SW480 (cell line): ENCODE data around the gene SPINK9.

Experiments used
- DNase-seq: peaks from one replicate; pipeline ENCODE4 v3.0.0-alpha.2; 2016; ENCODE audit warnings: low spot score

The SPINK9 gene

DNA sequence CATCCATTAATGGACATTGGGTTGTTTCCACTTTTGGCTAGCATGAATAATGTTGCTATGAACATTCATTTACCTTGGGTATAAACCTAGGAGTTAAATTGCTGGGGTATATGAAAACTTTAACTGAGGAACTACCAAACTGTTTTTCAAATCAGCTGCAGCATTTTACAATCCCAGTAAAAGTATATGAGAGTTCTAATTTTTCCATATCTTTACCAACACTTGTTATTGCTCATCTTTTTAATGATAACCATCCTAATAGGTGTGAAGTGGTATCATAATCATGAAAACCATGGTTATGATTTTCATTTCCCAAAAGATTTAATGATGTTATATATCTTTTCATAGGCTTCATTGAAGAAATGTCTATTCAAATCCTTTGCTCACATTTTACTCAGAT is 32.9 kb downstream of the SPINK9 start:
- no peak for DNase-seq

DNA sequence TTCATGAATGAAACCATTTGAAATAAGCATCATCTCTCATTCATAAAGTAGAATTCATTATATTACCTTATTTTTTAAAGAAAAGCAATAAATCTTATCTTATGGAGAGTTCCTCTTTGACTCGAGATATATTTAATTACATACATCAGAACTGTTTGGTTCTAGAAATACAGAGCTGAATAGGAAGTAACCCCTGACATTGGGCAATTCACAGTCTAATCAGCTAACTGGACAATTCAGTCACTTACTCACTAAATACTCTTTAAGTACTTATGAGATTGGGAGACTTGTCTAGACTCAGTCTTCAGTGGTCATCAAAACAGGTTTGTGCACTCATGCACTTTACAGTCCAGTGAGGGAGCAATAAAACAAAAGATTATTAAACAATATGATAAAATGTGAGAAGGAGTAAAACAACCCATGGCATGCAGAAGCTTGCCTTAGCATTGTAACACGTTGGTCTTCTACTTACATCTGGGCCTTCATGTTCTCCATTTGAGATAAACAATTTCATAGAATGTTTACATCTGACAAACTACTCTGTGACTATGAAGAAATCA is 36.9 kb downstream of the SPINK9 start:
- DNase-seq = no peak

DNA sequence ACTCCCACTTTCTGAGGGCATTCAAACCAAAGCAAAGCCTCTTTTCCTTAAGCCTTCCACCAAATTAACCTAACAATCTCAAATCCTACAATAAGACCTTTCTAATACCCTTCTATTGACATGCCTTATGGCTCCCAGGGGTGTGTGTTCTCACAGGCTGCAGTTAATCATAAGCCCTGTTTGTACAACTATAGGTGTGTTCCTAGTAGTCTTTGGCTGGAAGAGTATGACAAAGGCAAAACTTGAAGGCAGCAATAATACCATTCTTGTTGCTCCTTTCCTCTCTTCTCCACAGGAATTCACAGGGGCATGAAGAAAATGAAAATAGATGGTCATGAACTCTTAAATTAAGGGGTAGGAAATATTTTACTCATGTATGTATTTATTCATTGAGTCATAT is 37.5 kb downstream of the SPINK9 start:
- DNase-seq = no peak

DNA sequence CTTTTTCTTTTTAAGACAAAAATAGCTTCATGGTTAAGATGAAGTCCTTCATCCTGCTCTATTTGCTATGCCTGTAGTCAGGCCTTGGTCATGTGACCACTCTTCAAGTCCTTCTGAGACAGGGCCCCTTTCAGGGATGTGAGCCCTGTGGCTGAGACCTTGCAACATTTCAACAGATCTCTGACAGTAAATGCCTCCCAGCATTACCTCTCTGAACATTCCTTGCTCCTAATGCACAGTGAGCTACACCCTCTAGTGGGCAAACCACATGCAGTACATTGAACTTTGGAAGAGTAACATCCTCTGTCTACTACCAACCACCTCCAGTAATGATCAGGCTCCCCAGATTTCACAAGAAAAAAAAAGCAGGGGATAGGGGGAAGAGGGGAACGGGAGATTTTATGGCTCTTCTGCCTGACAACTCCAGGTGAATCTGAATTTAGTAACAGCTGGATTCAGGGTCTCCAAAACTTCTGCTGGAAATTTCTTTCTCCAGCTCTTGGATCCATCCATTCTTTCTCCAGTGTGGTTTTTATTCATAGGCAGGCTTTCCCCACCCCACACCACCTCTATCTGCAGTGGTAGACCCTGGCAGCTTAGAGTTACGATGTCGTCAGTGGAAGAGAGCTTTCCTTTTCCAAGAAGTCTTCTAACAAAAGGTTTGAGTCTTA is 39.5 kb downstream of the SPINK9 start:
- peak; percentile 71 for DNase-seq

DNA sequence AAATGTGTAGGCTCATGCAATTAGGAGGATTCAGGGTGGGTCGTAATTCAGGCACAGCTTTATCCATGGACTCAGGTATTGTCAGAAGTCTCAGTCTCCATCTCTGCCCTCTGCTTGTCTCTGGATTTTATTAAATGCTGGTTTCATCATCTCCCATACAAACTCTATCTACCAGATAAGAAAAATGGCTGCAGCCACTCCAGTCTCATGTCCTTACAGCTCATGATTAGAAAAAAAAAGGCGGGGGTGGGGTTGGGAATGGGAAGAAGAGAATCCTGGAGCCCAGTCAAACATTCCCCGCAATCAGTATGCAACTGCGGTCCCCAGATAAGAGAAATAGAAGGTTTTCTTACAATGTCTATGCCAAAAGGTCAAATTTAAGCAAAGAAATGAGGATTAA is 40.8 kb downstream of the SPINK9 start:
- no peak for DNase-seq

DNA sequence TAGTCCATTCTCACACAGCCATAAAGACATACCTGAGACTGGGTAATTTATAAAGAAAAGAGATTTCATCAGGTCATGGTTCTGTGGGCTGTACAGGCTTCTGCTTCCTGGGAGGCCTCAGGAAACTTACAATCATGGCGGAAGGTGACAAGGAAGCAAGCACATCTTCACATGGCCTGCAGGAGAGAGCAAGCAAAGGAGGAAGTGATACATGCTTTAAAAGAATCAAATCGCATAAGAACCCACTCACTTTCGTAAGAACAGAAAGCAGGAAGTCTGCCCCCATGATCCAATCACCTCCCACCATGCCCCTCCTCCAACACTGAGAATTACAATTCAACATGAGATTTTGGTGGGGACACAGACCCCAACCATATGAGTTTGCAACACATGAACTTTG is 43.3 kb downstream of the SPINK9 start:
- DNase-seq = no peak

DNA sequence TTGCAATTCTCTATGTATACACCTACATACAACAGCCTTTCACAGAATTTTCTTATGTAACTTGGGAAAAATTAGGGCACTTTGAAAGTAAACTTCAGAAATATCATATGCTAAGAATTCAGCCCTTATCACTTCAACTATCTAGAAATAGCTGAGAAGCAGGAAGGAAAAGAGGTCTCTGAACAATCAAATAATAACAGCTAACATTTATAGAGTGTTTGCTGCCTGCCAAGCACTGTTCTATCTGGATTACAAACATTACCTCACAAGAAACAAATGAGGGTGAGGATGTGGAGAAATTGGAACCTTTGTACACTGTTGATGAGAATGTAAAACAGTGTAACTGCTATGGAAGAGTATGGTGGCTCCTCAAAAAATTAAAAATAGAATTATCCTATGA is 44.0 kb downstream of the SPINK9 start:
- no peak for DNase-seq

DNA sequence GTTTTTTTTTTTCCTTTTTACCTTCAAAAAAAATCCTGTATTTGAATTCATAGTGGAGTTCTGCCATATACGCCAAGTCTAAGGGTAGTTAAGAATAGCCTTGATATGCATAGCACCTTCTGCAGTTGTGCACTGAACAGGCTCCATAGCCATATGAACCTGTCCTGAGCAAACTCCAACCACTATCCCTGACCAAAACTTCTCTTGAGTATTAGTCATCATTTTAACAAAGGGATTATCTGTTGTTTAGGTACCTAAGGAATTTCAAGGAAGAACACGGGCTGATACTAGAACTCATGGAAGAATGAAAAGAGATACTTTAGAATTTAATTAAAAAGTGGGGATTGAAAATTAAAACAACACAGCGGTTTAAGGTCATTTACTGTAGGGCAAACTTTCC is 46.5 kb downstream of the SPINK9 start:
- peak; percentile 37 for DNase-seq

DNA sequence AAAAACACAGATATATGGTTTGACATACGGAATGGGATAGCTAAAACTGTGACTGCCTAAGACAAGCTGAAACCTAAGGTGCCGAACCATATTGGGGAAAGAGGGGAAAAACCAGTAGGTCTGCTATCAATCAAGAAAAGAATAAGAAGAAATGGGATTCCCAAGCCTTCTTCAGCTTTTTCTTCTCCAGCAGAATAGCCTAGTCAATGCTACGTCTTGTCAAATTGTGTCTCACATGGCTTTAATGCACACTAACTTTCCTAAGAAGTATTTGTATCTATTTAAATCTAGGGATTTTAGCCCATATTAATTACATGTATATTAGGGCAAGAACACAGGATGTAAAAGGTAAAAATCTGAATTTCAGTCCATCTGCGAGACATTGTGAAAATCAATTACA is 47.6 kb downstream of the SPINK9 start:
- no peak for DNase-seq

DNA sequence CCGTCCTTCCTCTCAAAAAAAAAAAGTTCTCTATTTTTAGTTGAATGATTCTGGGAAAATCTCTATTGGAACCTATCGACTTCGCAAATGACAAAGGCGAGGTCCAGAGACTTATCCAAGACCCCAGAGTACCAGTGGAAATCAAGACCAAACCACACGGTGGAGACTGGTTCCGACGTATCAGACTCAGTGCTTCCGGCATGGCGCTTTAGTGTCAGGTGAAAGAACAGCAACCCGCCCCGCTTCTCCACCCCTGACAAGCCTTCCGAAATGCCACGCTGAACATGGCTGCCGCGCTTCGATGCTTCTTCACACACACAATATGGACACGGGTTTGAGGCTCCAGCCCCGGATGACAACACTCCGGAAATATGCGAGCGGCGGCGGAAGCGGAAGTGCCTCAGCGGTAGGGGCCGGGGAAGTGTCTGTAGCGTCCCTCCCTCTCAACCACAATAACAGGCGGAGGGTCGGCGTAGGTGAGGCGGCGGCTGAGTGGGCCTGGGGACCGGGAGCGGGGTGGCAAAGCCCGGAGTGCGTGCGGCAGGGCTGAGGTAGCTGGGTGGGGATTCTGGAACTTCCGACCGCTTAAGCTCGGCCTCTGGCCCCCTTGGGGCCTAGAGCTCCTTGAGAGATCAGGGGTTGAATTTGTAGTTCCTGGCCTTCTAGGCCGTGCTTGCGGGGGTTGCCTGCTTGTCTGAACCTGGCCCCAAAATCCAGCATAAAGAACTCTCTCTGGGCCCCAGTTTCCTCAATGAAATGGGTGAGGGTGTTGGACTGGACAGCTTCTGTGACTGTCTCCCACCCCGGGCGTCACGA is 48.4 kb downstream of the SPINK9 start, which contains the start of gene FBXO38:
Gene FBXO38, plus strand, starts transcription at position 395 of the 816 bp plus-strand sequence. CDS start 10,819 bp downstream, outside the sequence.
- peak; percentile 98 for DNase-seq

DNA sequence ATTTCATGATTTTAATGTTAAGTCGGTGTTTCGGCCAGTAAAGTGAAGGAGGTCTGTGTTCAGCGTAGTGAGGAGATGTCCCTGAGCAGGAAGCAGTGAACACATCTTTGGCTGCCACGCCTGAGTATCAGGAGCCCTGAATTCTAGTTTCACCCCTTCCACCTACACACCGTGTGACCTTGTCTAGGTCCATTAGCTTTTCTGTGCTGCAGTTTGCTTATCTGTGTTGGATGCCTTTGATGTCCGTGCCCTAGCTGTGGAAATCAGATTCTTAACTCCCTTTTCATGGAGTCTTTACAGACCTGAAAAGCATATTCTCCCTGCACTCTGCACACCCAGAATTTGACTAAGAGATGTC is 49.0 kb downstream of the SPINK9 start:
- DNase-seq = no peak

DNA sequence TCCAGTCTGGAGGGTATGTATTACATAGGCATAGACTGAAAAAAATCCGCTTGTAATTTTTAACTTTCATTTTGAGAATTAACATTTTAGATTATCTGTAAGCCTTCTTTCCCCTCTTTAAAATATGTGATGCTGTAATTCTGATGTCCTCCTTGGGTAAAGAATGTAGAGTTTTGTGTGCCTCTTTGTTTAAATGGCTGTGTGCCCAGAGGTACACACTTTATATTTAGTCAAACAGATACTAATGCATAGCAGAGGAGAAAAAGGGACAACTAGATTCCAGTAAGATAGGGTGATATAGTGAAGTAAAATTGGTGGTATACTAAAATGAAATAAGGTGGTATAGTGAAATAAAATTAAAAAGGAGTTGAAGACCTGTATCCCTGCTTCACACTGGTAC is 49.7 kb downstream of the SPINK9 start:
- DNase-seq = no peak

DNA sequence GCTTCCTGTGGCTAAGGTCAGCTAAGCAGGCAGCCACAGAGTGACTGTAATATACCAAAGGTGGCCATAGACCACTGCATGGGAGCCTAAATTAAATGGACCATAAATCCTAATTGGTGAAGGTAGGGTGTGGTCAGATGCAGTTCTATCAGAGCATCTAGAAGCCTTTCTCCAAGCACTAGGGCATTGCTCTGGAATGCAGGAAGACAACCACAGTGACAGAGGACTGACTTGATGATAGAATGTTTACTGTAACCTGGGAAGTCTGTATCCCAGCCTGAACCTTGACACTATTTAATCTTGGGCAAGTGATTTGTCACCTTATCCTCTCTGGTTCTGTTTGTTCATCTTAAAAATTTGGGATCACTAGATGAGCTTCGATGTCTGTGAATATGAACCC is 50.7 kb downstream of the SPINK9 start:
- DNase-seq = no peak

DNA sequence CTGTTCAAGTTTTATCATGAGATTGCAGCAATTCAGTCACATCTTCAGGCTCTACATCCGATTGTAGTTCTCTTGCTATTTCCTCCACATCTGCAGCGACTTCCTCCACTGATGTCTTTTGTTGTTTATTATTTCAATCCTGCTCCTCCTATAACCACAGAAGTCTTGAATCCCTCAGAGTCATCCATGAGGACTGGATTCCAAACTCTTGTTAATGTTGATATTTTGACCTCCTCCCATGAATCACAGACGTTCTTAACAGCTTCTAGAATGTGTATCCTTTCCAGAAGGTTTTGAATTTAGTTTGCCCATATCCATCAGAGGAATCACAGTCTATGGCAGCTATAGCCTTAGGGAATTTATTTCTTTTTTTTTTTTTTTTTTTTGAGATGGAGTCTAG is 52.0 kb downstream of the SPINK9 start:
- no peak for DNase-seq

DNA sequence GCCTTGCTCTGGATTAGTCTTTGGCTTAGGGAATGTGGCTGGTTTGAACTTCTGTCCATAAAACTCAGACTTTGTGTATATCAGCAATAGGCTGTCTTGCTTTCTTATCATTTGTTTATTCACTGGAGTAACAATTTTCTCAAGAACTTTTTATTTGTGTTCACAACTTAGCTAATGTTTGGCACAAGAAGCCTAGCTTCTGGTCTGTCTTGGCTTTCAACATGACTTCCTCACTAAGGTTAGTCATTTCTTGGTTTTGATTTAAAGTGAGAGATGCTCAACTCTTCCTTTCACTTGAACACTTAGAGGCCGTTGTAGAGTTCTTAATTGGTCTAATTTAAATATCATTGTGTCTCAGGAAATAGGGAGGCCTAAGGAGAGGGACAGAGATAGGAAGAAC is 53.3 kb downstream of the SPINK9 start:
- DNase-seq = no peak
